Endothelial cell (in vitro differentiated cells): ENCODE measurements around the gene PTPN4. TPM values are rescaled to one million over a fixed set of nuclear protein-coding genes. Genes with fewer than 3 reads are reported as not detected.

Source experiments
- DNase-seq: peaks from one replicate; pipeline ENCODE4 v3.0.0; 2021; ENCODE audit warnings: low spot score
- H3K27ac Mint-ChIP-seq: one replicate; pipeline ENCODE4 v1.8.0; 2021; ENCODE audit warnings: mixed read lengths, inconsistent platforms; ENCODE audit not compliant: unreplicated experiment
- H3K27me3 Mint-ChIP-seq: one replicate; pipeline ENCODE4 v1.8.0; 2021; ENCODE audit warnings: mild to moderate bottlenecking, moderate library complexity, mixed read lengths, inconsistent platforms; ENCODE audit not compliant: unreplicated experiment
- H3K36me3 Mint-ChIP-seq: one replicate; pipeline ENCODE4 v1.8.0; 2021; ENCODE audit warnings: mild to moderate bottlenecking, low read depth, mixed read lengths, inconsistent platforms; ENCODE audit not compliant: unreplicated experiment
- H3K4me1 Mint-ChIP-seq: one replicate; pipeline ENCODE4 v1.8.0; 2021; ENCODE audit warnings: mild to moderate bottlenecking, mixed read lengths, inconsistent platforms; ENCODE audit not compliant: unreplicated experiment
- H3K4me3 Mint-ChIP-seq: one replicate; pipeline ENCODE4 v1.8.0; 2021; ENCODE audit warnings: mild to moderate bottlenecking, mixed read lengths, inconsistent platforms; ENCODE audit not compliant: unreplicated experiment
- H3K9me3 Mint-ChIP-seq: one replicate; pipeline ENCODE4 v1.8.0; 2021; ENCODE audit warnings: mixed read lengths, inconsistent platforms; ENCODE audit not compliant: unreplicated experiment
- CTCF ChIP-seq: fragments of 200-600 bp; sonication (generic); IDR thresholded peaks from one replicate; pipeline ENCODE4 v1.5.0; 2021; ENCODE audit warnings: antibody characterized with exemption; ENCODE audit not compliant: unreplicated experiment
- total RNA-seq: library from RNA; stranded (reverse); fragmentation: NEBNext Ultra II Directional; extraction: Animal tissue kit (Norgen Biotek cat#: 25700); gene quantifications from one replicate; pipeline ENCODE4 v1.2.1, GENCODE V29; 2021; ENCODE audit not compliant: unreplicated experiment

The PTPN4 gene
- total RNA-seq, 1 donor from 2014 or later, result 51.0 TPM

- Mint-ChIP-seq H3K9me3 (no peaks in the 10 kb centered on the region), H3K36me3 (peaks cover 5% of the 10 kb centered on the region), H3K4me3 (no peak overlapping the region), H3K27ac (no peak overlapping the region), H3K27me3 (no peaks in the 10 kb centered on the region), H3K4me1 (no peaks in the 10 kb centered on the region)
- DNase-seq, result no peak
- no peak for TF ChIP-seq CTCF
Observed at GRCh38 chr2:119871725-119872124, 112.0 kb downstream of the PTPN4 start.

- no peaks in the 10 kb centered on the region for H3K36me3 Mint-ChIP-seq
- no peaks in the 10 kb centered on the region for H3K4me1 Mint-ChIP-seq
- no peak overlapping the region for H3K4me3 Mint-ChIP-seq
- H3K9me3 Mint-ChIP-seq, result no peaks in the 10 kb centered on the region
- H3K27ac Mint-ChIP-seq, result no peak overlapping the region
- DNase-seq, result no peak
- no peak for TF ChIP-seq CTCF
- H3K27me3 Mint-ChIP-seq, result no peaks in the 10 kb centered on the region
Observed at GRCh38 chr2:119873350-119874315, 113.9 kb downstream of the PTPN4 start.

- Mint-ChIP-seq H3K27ac (no peak overlapping the region), H3K9me3 (no peaks in the 10 kb centered on the region), H3K4me1 (peaks cover 17% of the 10 kb centered on the region), H3K27me3 (peaks cover 2% of the 10 kb centered on the region), H3K4me3 (no peak overlapping the region), H3K36me3 (no peaks in the 10 kb centered on the region)
- no peak for DNase-seq
- no peak for TF ChIP-seq CTCF
Observed at GRCh38 chr2:119879502-119879901, 119.8 kb downstream of the PTPN4 start.

GRCh38 chr2:119888680-119889079, 129.0 kb downstream of the PTPN4 start:
- H3K36me3 Mint-ChIP-seq, result peaks cover 34% of the 10 kb centered on the region
- peak overlapping the region; percentile 43 for H3K4me3 Mint-ChIP-seq
- DNase-seq, result no peak
- H3K4me1 Mint-ChIP-seq, result no peaks in the 10 kb centered on the region
- TF ChIP-seq CTCF, result no peak
- no peak overlapping the region for H3K27ac Mint-ChIP-seq
- no peaks in the 10 kb centered on the region for H3K9me3 Mint-ChIP-seq
- H3K27me3 Mint-ChIP-seq, result no peaks in the 10 kb centered on the region

- H3K27ac Mint-ChIP-seq, result no peak overlapping the region
Observed at GRCh38 chr2:119897736-119898395, 138.1 kb downstream of the PTPN4 start.

More at GRCh38 chr2:119897736-119898395, 138.1 kb downstream of the PTPN4 start:
- TF ChIP-seq CTCF, result no peak
- no peak overlapping the region for H3K4me3 Mint-ChIP-seq
- H3K27me3 Mint-ChIP-seq, result peaks cover 2% of the 10 kb centered on the region
- H3K4me1 Mint-ChIP-seq, result peaks cover 3% of the 10 kb centered on the region
- no peaks in the 10 kb centered on the region for H3K9me3 Mint-ChIP-seq
- DNase-seq, result no peak
- peaks cover 18% of the 10 kb centered on the region for H3K36me3 Mint-ChIP-seq
